Measurements from ENCODE around the gene PDZD7.

The PDZD7 gene

DNA sequence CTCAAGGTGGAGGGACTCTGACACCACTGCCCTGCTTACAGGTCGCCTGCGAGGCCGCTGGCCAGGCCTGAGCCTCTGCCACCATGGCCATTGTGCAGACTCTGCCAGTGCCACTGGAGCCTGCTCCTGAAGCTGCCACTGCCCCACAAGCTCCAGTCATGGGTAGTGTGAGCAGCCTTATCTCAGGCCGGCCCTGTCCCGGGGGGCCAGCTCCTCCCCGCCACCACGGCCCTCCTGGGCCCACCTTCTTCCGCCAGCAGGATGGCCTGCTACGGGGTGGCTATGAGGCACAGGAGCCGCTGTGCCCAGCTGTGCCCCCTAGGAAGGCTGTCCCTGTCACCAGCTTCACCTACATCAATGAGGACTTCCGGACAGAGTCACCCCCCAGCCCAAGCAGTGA, 28.5 kb downstream of the PDZD7 start:
- Histone ChIP-seq H3K4me3 (ENCODE audit: low read length) (no peak overlapping the region), H3K36me3 (ENCODE audit: insufficient read depth, low read depth, low read length) (peaks cover 47% of the 10 kb centered on the region), H3K9me3 (ENCODE audit: insufficient read depth, low read depth, low read length) (no peaks in the 10 kb centered on the region), H3K9ac (ENCODE audit: low read depth, low read length) (no peak overlapping the region), H3K27me3 (ENCODE audit: insufficient read depth, low read length) (no peaks in the 10 kb centered on the region), H3K4me1 (ENCODE audit: insufficient read depth, low read length) (peaks cover 15% of the 10 kb centered on the region), H3K27ac (ENCODE audit: low read length) (no peak overlapping the region)

DNA sequence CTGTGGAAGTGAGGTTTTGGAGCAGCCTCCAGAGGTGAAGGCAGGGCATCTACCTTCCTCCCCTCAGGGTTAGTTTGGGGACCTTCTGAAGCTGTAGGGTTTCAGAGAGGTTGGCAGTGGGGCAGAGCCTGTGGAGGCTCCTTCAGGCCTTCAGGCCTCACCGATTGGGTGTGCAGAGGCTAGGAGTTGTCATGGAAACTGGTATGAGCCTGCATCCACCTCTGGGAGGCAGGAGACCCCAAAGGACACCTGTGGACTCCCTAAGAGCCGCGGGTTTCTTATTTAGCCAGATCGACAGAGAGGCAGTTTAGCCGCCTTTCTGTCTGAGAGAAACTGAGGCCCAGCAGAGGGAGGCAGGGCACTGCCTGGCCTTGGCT, 29.3 kb downstream of the PDZD7 start:
- Histone ChIP-seq H3K9ac (ENCODE audit: low read depth, low read length) (peak overlapping the region; percentile 99; the same call in 1 of the 2 replicates), H3K4me1 (ENCODE audit: insufficient read depth, low read length) (peaks cover 15% of the 10 kb centered on the region), H3K36me3 (ENCODE audit: insufficient read depth, low read depth, low read length) (peaks cover 39% of the 10 kb centered on the region), H3K9me3 (ENCODE audit: insufficient read depth, low read depth, low read length) (no peaks in the 10 kb centered on the region), H3K4me3 (ENCODE audit: low read length) (peak overlapping the region; percentile 96; the same call in 1 of the 2 replicates), H3K27me3 (ENCODE audit: insufficient read depth, low read length) (no peaks in the 10 kb centered on the region), H3K27ac (ENCODE audit: low read length) (no peak overlapping the region)

DNA sequence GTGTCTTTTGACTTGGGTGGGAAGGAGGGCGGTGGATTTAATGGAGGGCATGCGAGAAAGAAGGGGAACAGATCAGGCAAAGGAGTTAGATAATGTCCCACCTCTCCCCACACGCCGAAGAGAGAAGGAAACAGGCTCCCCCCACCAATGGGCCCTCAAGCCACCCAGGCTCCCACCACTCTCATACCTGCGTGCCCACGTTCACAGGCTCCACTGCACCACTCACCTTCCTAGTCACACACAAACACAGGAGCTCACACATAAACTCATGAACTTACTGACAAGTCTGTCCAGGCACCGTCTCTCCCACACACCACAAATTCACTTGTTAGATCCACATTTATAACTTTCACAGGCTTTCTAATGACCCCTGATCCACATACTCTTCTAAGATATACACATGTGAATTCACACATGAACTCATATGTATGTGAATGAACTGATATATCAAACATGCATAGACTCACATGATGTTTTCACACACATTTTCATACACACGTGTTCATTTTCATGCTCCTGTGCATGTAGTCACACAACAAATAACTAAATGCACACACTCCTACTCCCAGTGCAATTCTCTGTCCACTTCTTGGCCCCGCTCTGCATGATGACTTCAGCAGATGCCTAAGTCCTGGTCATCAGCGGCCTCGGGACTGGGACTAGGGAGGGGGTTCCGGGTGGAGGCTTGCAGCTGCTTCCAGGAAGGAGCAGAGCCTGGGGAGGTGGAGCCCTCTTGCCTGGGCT, 29.8 kb downstream of the PDZD7 start:
- peak overlapping the region; percentile 81 for H3K27ac ChIP-seq (ENCODE audit: low read length)
- peak overlapping the region; percentile 96 for H3K4me3 ChIP-seq (ENCODE audit: low read length)
- H3K4me1 ChIP-seq (ENCODE audit: insufficient read depth, low read length) = peaks cover 20% of the 10 kb centered on the region

DNA sequence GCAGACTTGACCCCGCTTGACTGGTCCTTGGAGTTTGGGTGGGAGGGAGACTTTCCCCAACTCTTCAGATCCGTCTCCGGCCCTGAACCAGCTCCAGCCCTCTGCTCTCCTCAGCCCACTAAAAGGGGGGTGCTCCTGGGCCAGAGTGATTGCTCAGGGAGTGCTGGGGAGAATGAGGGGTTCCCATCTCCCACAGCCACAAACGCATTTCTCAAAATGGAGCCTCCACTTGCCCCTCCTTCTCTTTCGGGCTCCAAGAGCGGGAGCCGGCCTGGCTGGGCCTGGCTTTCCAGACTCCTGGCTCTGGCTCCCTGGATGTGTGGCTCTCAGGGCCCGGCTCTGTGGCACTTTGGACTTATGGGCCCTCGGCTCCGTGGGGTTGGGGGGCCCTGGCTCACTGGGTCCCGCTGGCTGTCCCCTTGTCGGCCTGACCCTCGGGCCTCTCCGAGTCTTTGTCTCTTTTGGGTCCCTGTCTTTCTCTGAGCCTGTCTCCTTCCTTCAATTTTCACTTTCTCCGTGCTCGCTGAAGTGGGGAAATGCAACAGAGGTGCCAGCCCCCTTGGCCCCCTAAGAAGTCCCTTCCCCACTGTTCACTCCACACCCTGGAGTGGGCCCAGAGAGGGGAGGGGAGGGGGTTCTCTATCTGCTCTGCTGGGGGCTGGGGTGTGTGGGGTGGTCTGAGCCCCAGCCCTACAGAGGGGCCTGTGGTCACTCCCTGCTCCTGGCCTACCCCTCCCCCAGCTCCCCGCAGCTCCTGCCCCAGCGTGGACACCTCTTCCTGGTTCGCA, 30.6 kb downstream of the PDZD7 start:
- H3K9ac ChIP-seq (ENCODE audit: low read depth, low read length) = peak overlapping the region; percentile 99
- no peaks in the 10 kb centered on the region for H3K9me3 ChIP-seq (ENCODE audit: insufficient read depth, low read depth, low read length)
- H3K4me3 ChIP-seq (ENCODE audit: low read length) = peak overlapping the region; percentile 96
- peaks cover 20% of the 10 kb centered on the region for H3K4me1 ChIP-seq (ENCODE audit: insufficient read depth, low read length)
- peaks cover 26% of the 10 kb centered on the region for H3K36me3 ChIP-seq (ENCODE audit: insufficient read depth, low read depth, low read length)
- H3K27ac ChIP-seq (ENCODE audit: low read length) = peak overlapping the region; percentile 81
- no peaks in the 10 kb centered on the region for H3K27me3 ChIP-seq (ENCODE audit: insufficient read depth, low read length)

More for the DNA sequence above, 29.8 kb downstream of the PDZD7 start:
- Histone ChIP-seq H3K27me3 (ENCODE audit: insufficient read depth, low read length) (no peaks in the 10 kb centered on the region), H3K9ac (ENCODE audit: low read depth, low read length) (peak overlapping the region; percentile 99; the same call in 1 of the 2 replicates), H3K36me3 (ENCODE audit: insufficient read depth, low read depth, low read length) (peaks cover 33% of the 10 kb centered on the region), H3K9me3 (ENCODE audit: insufficient read depth, low read depth, low read length) (no peaks in the 10 kb centered on the region)

DNA sequence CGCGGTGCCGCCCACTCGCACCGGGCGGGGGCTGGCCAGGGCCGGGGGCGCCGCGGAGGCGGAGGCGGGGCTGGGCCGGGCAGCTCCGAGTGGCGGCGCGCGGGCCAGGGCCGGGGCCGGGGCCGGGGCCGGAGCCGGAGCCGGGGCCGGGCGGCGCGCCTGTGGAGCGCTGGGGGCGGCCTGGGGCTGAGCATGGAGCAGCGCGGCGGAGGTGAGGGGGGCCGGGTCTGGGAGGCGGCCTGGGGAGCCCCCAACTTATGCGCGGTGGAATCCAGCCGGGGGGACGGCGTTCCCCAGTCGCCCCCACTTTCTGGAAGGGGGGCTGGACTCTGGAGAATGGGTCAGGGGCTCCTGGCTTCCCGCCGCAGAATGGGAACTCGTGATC, 31.2 kb downstream of the PDZD7 start, which contains the start of gene LZTS2:
Gene LZTS2 (plus strand): TSS at position 67 of the 385 bp plus-strand sequence. CDS start 2,731 bp downstream, outside the sequence.
- Histone ChIP-seq H3K9ac (ENCODE audit: low read depth, low read length) (peak within 1 kb of the TSS; percentile 99), H3K27me3 (ENCODE audit: insufficient read depth, low read length) (no peaks in the 10 kb centered on the region), H3K9me3 (ENCODE audit: insufficient read depth, low read depth, low read length) (no peaks in the 10 kb centered on the region), H3K27ac (ENCODE audit: low read length) (peak within 1 kb of the TSS; percentile 81), H3K4me3 (ENCODE audit: low read length) (peak within 1 kb of the TSS; percentile 96), H3K4me1 (ENCODE audit: insufficient read depth, low read length) (peaks cover 23% of the 10 kb centered on the region), H3K36me3 (ENCODE audit: insufficient read depth, low read depth, low read length) (peaks cover 25% of the 10 kb centered on the region)

DNA sequence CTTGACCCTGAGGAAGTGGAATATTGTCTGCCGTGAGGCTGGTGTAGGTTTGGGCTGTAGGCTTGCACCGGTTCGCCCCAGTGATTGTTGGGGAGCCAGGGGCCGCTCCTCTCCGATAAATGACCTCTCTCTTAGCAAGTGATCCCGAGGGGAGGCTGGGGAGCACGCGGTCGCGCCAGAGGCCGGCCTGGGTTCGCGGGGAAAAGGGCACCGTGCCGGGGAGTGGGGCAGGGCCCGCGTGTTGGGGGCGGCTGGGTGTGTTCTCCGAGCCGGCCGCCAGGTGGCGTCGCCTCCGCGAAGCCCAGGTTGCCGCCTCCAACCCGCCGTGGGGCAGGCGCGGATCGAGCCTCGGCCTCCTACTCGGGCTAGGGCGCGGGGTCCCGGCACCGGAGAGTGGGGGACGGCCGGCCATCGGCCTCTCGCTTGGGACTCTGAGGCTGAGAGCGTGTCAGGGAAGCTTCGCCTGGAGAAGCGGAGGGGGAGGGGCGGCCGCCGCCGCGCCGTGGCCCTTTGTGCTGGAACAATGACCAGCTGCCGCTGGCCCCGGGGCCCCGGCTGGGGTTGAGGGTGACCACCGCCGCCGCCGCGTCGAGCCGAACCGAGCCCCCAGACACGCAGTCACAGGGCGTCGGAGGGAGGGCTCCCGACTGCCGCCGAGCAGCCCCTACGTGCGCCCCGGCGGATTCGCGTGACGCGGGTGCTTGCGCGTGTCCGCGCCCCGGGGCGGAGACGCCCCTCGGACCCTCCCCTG, 31.8 kb downstream of the PDZD7 start:
- peak overlapping the region; percentile 78 for H3K9ac ChIP-seq (ENCODE audit: low read depth, low read length)
- H3K4me3 ChIP-seq (ENCODE audit: low read length) = peak overlapping the region; percentile 72
- H3K4me1 ChIP-seq (ENCODE audit: insufficient read depth, low read length) = peaks cover 26% of the 10 kb centered on the region
- H3K36me3 ChIP-seq (ENCODE audit: insufficient read depth, low read depth, low read length) = peaks cover 25% of the 10 kb centered on the region
- H3K27me3 ChIP-seq (ENCODE audit: insufficient read depth, low read length) = no peaks in the 10 kb centered on the region
- H3K27ac ChIP-seq (ENCODE audit: low read length) = peak overlapping the region; percentile 62
- H3K9me3 ChIP-seq (ENCODE audit: insufficient read depth, low read depth, low read length) = no peaks in the 10 kb centered on the region

DNA sequence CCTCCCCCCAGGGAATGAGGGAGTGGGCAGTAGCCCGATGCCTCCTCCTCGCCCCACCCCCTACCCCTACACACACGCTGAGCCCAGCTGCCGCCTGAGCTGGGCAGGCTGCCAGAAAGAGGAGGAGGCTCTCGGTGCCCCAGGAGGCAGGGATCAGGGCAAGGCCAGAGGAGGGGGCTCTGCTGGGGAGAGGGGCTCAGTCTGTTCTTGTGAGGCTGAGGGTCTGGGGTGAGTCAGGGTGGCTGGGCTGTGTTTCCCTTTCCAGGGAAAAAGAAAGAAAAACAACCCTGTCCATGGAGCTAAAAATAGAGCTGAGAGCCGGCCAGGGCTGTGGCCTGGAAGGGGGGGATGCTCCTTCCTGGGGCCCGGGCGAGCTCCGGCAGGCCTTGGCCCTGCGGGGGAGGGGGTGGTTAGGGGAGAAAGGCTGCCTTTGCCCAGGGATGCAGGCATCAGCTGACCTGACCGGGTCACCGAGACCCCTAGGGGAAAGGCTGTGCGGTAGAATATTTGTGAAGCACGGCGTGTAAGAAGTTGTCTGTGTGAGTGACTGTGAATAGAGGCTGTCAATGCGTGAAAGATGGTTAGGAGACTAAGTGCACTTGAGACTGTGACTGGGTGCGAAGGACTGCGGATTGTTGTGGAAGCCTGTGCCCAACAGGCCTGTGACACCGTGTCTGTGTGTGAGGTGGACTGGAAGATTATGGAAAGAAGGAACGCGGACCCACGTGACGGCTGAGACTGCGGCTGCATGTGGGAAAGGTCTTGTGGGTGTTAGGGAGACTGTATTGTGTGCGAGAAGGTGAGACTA, 32.5 kb downstream of the PDZD7 start:
- Histone ChIP-seq H3K4me1 (ENCODE audit: insufficient read depth, low read length) (peaks cover 26% of the 10 kb centered on the region), H3K27ac (ENCODE audit: low read length) (peak overlapping the region; percentile 62), H3K27me3 (ENCODE audit: insufficient read depth, low read length) (no peaks in the 10 kb centered on the region), H3K4me3 (ENCODE audit: low read length) (peak overlapping the region; percentile 72), H3K9me3 (ENCODE audit: insufficient read depth, low read depth, low read length) (no peaks in the 10 kb centered on the region), H3K36me3 (ENCODE audit: insufficient read depth, low read depth, low read length) (peaks cover 25% of the 10 kb centered on the region), H3K9ac (ENCODE audit: low read depth, low read length) (peak overlapping the region; percentile 78)

DNA sequence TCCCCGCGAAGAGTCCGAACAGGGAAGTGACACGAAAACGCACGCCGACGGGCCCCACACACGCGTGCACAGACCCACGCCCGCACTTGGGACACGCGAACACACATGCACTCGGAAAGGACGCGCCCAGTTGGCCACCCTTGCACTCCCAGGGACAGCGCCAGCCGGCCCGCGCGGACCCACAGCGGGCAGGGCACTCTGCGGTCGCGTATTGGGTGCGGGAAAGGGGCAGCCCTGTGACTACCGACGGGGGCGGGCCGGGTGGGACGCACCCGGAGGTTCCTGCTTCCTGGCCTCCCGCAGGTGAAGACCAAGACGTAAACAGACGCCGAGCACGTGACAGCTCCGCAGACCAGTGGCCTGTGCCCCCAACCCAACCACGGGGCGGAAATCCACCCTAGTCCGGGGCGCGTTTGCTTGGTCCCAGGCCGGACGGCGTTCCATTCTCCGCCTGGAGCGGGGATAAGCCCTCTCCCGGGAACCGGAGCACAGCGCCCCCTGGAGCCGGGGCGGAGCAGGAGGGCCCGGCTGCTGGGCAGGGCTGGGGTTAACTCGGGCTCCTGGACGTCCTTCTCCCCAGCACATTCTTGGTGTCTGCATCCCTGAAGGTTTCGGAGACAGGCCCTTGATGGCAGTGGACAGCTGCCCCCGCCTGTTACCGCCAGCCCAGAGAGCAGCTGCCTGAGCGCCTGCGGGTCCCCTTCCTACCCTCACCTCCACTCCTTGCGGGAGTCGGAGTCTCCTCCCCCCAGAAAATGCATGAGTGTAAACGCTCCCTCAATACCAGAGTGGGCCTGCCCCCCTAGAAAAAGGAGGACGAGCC, 33.4 kb downstream of the PDZD7 start:
- Histone ChIP-seq H3K27ac (ENCODE audit: low read length) (peak overlapping the region; percentile 62), H3K4me3 (ENCODE audit: low read length) (peak overlapping the region; percentile 72), H3K27me3 (ENCODE audit: insufficient read depth, low read length) (no peaks in the 10 kb centered on the region), H3K36me3 (ENCODE audit: insufficient read depth, low read depth, low read length) (peaks cover 26% of the 10 kb centered on the region), H3K9ac (ENCODE audit: low read depth, low read length) (peak overlapping the region; percentile 78; the same call in 1 of the 2 replicates), H3K9me3 (ENCODE audit: insufficient read depth, low read depth, low read length) (no peaks in the 10 kb centered on the region), H3K4me1 (ENCODE audit: insufficient read depth, low read length) (peaks cover 26% of the 10 kb centered on the region)

DNA sequence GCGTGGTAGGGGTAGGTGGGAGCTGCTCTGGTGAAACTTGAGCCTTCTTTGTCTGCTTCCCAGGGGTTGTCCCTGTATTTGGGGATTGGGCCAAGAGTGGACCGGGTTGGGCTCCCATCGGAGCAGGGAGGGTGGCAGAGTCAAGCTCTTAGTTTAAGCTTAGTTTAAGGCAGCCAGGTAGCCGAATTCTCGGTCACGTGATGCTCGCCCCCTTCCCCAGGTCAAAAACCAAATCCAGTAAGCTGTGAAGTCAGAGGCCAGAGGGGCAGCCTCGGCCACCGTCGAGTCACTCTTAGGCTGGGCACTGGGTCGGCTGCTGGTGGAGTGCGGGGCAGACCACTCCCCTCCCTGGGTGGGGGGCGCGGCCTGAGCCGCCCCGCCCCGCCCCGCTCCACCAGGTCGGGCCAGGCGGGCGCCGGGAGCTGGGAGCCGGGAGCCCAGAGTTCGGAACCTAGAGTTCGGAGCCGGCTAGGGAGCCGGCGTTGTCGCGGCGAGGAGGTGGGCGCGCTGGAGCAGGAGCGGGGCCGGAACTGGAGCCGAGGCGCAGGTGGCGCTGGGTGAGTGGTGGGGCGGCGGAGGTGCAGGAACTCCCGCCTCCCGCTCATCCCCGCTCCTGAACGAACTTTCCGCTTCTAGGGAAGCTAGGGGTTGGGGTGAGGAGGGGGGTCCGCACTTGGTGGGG, 34.1 kb downstream of the PDZD7 start:
- Histone ChIP-seq H3K27ac (ENCODE audit: low read length) (peak overlapping the region; percentile 73), H3K27me3 (ENCODE audit: insufficient read depth, low read length) (no peaks in the 10 kb centered on the region), H3K4me3 (ENCODE audit: low read length) (peak overlapping the region; percentile 72), H3K36me3 (ENCODE audit: insufficient read depth, low read depth, low read length) (peaks cover 28% of the 10 kb centered on the region), H3K9ac (ENCODE audit: low read depth, low read length) (peak overlapping the region; percentile 78; the same call in 1 of the 2 replicates), H3K4me1 (ENCODE audit: insufficient read depth, low read length) (peaks cover 26% of the 10 kb centered on the region), H3K9me3 (ENCODE audit: insufficient read depth, low read depth, low read length) (no peaks in the 10 kb centered on the region)

DNA sequence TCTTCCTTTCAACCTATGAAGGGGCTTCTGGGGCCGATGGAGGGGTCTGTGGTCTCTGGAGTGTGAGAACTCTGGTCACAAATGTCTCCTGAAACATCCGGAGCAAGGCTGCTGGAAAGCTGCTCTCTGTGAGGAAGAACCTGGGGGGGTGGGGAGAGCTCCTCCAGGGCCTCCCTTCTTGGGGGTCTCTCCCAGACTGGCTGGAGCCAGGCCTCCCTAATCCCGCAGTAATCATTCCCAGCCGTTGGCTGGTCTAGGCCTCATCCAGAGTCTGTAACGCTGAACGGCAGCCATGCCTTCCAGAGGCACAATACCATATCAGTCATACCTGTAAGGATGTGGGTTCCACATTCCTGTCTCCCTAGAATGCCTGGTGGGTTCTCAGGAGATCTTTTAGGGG, 35.7 kb downstream of the PDZD7 start:
- H3K36me3 ChIP-seq (ENCODE audit: insufficient read depth, low read depth, low read length) = peaks cover 43% of the 10 kb centered on the region
- H3K9ac ChIP-seq (ENCODE audit: low read depth, low read length) = no peak overlapping the region
- no peak overlapping the region for H3K27ac ChIP-seq (ENCODE audit: low read length)
- peaks cover 16% of the 10 kb centered on the region for H3K4me1 ChIP-seq (ENCODE audit: insufficient read depth, low read length)
- H3K27me3 ChIP-seq (ENCODE audit: insufficient read depth, low read length) = no peaks in the 10 kb centered on the region
- no peak overlapping the region for H3K4me3 ChIP-seq (ENCODE audit: low read length)
- H3K9me3 ChIP-seq (ENCODE audit: insufficient read depth, low read depth, low read length) = no peaks in the 10 kb centered on the region
